H1 (cell line): Measurements from ENCODE around the gene TMEM40. TPM values are rescaled to one million over a fixed set of nuclear protein-coding genes. Genes with fewer than 3 reads are reported as not detected.

ENCODE experiments used
- CTCF ChIA-PET: fragments of 300-600 bp; sonication (Branson Sonifier 250); formaldehyde crosslinking; loops from one replicate; lab custom pipeline; 2021; ENCODE audit not compliant: partially characterized antibody; lab: Charles Lee
- POLR2A ChIA-PET: fragments of 300-600 bp; sonication (Branson Sonifier 250); formaldehyde crosslinking; loops from one replicate; lab custom pipeline; 2021; ENCODE audit warnings: inconsistent platforms; ENCODE audit not compliant: partially characterized antibody; lab: Charles Lee
- DNase-seq, 2 experiments: peaks; one replicate each; pipeline versions ENCODE4 v3.0.0 to v3.0.0-alpha.2; 2010 to 2022; ENCODE audit warnings: low spot score in 2 of 2, low read depth in 1 of 2, mixed read lengths in 1 of 2
- FAIRE-seq: peaks from 2 replicates; lab custom pipeline; 2011; peaks lifted over from hg19 to GRCh38; lab: Jason Lieb, UNC
- H2AFZ ChIP-seq: 2 replicates; pipeline ENCODE4 v1.8.1; 2012; ENCODE audit warnings: low read length, inconsistent platforms
- H2AK5ac ChIP-seq: 2 replicates; pipeline ENCODE4 v1.6.1; 2013; ENCODE audit warnings: low read depth, low read length
- H2BK120ac ChIP-seq: replicated peaks from 2 replicates; pipeline ENCODE3; 2013; ENCODE audit warnings: low read depth, low read length, inconsistent platforms
- H2BK12ac ChIP-seq: 2 replicates; pipeline ENCODE4 v1.6.1; 2013; ENCODE audit warnings: low read depth, low read length
- H2BK15ac ChIP-seq: 2 replicates; pipeline ENCODE4 v1.6.1; 2013; ENCODE audit warnings: low read length
- H2BK20ac ChIP-seq: 2 replicates; pipeline ENCODE4 v1.6.1; 2013; ENCODE audit warnings: low read length
- H2BK5ac ChIP-seq: 2 replicates; pipeline ENCODE4 v1.6.1; 2013; ENCODE audit warnings: low read depth, low read length
- H3K14ac ChIP-seq: 2 replicates; pipeline ENCODE4 v1.6.1; 2013; ENCODE audit warnings: inconsistent platforms; ENCODE audit not compliant: insufficient read length
- H3K18ac ChIP-seq: 2 replicates; pipeline ENCODE4 v1.6.1; 2013; ENCODE audit warnings: low read length; ENCODE audit errors: extremely low read depth
- H3K23ac ChIP-seq: 2 replicates; pipeline ENCODE4 v1.6.1; 2013; ENCODE audit warnings: inconsistent platforms; ENCODE audit not compliant: insufficient read length
- H3K23me2 ChIP-seq: 2 replicates; pipeline ENCODE4 v1.6.1; 2013; ENCODE audit warnings: low read depth, low read length
- H3K27ac ChIP-seq: 2 replicates; pipeline ENCODE4 v1.6.1; 2011; ENCODE audit warnings: low read depth, low read length, inconsistent platforms
- H3K27me3 ChIP-seq, 4 experiments: replicated peaks in 1 of 4; 1 replicate in 1 of 4; 2 replicates in 3 of 4; pipeline versions ENCODE4 v1.6.1 to v1.8.1; 2011 to 2013; ENCODE audit warnings: low read length in 3 of 4, mild to moderate bottlenecking in 3 of 4, inconsistent platforms in 2 of 4, mixed read lengths in 2 of 4, moderate library complexity in 1 of 4; ENCODE audit not compliant: control insufficient read depth in 3 of 4, insufficient read depth in 3 of 4; ENCODE audit errors: extremely low read depth in 1 of 4
- H3K36me3 ChIP-seq, 4 experiments: 2 replicates each; pipeline versions ENCODE4 v1.6.1 to v1.8.1; 2011 to 2013; ENCODE audit warnings: mild to moderate bottlenecking in 4 of 4, low read length in 3 of 4, moderate library complexity in 2 of 4, control low read depth in 1 of 4, inconsistent platforms in 1 of 4; ENCODE audit not compliant: insufficient read depth in 4 of 4, control insufficient read depth in 2 of 4
- H3K4ac ChIP-seq: replicated peaks from 2 replicates; pipeline ENCODE3; 2013; ENCODE audit warnings: low read length, low read depth, mixed read lengths, inconsistent platforms; ENCODE audit not compliant: insufficient read length
- H3K4me1 ChIP-seq, 4 experiments: replicated peaks in 1 of 4; 1 replicate in 1 of 4; 2 replicates in 3 of 4; pipeline versions ENCODE4 v1.6.1 to v1.8.1; 2011 to 2013; ENCODE audit warnings: low read length in 3 of 4, inconsistent platforms in 2 of 4, mixed read lengths in 1 of 4; ENCODE audit not compliant: insufficient read depth in 4 of 4, control insufficient read depth in 3 of 4
- H3K4me2 ChIP-seq, 2 experiments: 2 replicates each; pipeline versions ENCODE4 v1.6.1 to v1.8.1; 2011 to 2013; ENCODE audit warnings: low read depth in 2 of 2, low read length in 2 of 2, control low read depth in 1 of 2, inconsistent platforms in 1 of 2, mild to moderate bottlenecking in 1 of 2; ENCODE audit not compliant: insufficient read depth in 1 of 2
- H3K4me3 ChIP-seq, 4 experiments: fragments of 200-600, 300-600 bp in 1 of 4; sonication (generic), shearing (Covaris generic), sonication (Bioruptor Twin) in 1 of 4; 2 replicates each; pipeline versions ENCODE4 v1.5.1 to v1.8.1; 2011 to 2016; ENCODE audit warnings: low read length in 4 of 4, low read depth in 3 of 4, control low read depth in 2 of 4, inconsistent platforms in 2 of 4, mild to moderate bottlenecking in 2 of 4, mixed read lengths in 1 of 4, moderate library complexity in 1 of 4; ENCODE audit not compliant: insufficient read depth in 2 of 4; ENCODE audit errors: extremely low read depth in 1 of 4
- H3K56ac ChIP-seq: replicated peaks from 2 replicates; pipeline ENCODE3; 2013; ENCODE audit warnings: low read depth, mild to moderate bottlenecking, mixed read lengths, low read length, inconsistent platforms; ENCODE audit not compliant: insufficient read length
- H3K79me1 ChIP-seq: 2 replicates; pipeline ENCODE4 v1.6.1; 2013; ENCODE audit warnings: low read depth, low read length, control low read depth
- H3K79me2 ChIP-seq, 2 experiments: 2 replicates each; pipeline versions ENCODE4 v1.6.1 to v1.8.1; 2012 to 2013; ENCODE audit warnings: low read length in 2 of 2, mild to moderate bottlenecking in 2 of 2, inconsistent platforms in 1 of 2; ENCODE audit not compliant: insufficient read depth in 2 of 2, control insufficient read depth in 1 of 2
- H3K9ac ChIP-seq, 4 experiments: replicated peaks in 1 of 4; 1 replicate in 1 of 4; 2 replicates in 3 of 4; pipeline versions ENCODE4 v1.6.1 to v1.8.1; 2011 to 2013; ENCODE audit warnings: low read depth in 3 of 4, low read length in 3 of 4, control low read depth in 2 of 4, mild to moderate bottlenecking in 2 of 4, moderate library complexity in 2 of 4, inconsistent platforms in 1 of 4; ENCODE audit errors: extremely low read depth in 1 of 4
- H3K9me3 ChIP-seq, 2 experiments: 2 replicates each; pipeline versions ENCODE4 v1.6.1 to v1.8.1; 2012 to 2013; ENCODE audit warnings: mild to moderate bottlenecking in 2 of 2, moderate library complexity in 2 of 2, control low read depth in 1 of 2, inconsistent platforms in 1 of 2, low read depth in 1 of 2, low read length in 1 of 2, mixed read lengths in 1 of 2; ENCODE audit not compliant: insufficient read depth in 2 of 2
- H4K20me1 ChIP-seq, 2 experiments: replicated peaks in 1 of 2; 2 replicates each; pipeline versions ENCODE3 to v1.8.1; 2011 to 2013; ENCODE audit warnings: inconsistent platforms in 2 of 2, low read length in 2 of 2, mild to moderate bottlenecking in 1 of 2; ENCODE audit not compliant: insufficient read depth in 2 of 2, control insufficient read depth in 1 of 2
- H4K5ac ChIP-seq: 2 replicates; pipeline ENCODE4 v1.6.1; 2013; ENCODE audit warnings: low read length, low read depth, mixed read lengths, inconsistent platforms; ENCODE audit not compliant: insufficient read length
- H4K8ac ChIP-seq: 2 replicates; pipeline ENCODE4 v1.8.0; 2013; ENCODE audit warnings: mild to moderate bottlenecking, moderate library complexity, low read length, inconsistent platforms; ENCODE audit not compliant: insufficient read depth; ENCODE audit errors: extremely low read depth
- H4K91ac ChIP-seq: replicated peaks from 2 replicates; pipeline ENCODE3; 2013; ENCODE audit warnings: low read length, mixed read lengths, inconsistent platforms; ENCODE audit not compliant: insufficient read length
- BCL11A ChIP-seq, 2 experiments: IDR thresholded peaks; one replicate each; pipeline ENCODE4 v1.6.1; 2011; ENCODE audit warnings: low read depth in 2 of 2, low read length in 2 of 2, mild to moderate bottlenecking in 2 of 2
- CBX8 ChIP-seq: fragments of 300-800, 300-1000 bp; sonication (generic); IDR thresholded peaks from 2 replicates; pipeline ENCODE4 v1.7.1; 2016; ENCODE audit warnings: low read depth, low read length, borderline replicate concordance
- CHD1 ChIP-seq: IDR thresholded peaks from 2 replicates; pipeline ENCODE4 v1.6.1; 2012; ENCODE audit warnings: low read depth, low read length, improper control_type of control experiment
- E2F6 ChIP-seq: IDR thresholded peaks from 2 replicates; pipeline ENCODE4 v1.6.1; 2012; ENCODE audit warnings: inconsistent platforms
- EZH2 ChIP-seq: fragments of 200-600 bp; sonication (generic); IDR thresholded peaks from 2 replicates; pipeline ENCODE4 v1.7.1; 2012; ENCODE audit warnings: low read depth, mild to moderate bottlenecking, moderate library complexity, low read length, inconsistent platforms; ENCODE audit not compliant: severe bottlenecking
- HDAC6 ChIP-seq: IDR thresholded peaks from one replicate; pipeline ENCODE4 v1.7.1; 2012; ENCODE audit warnings: low read depth, mild to moderate bottlenecking, inconsistent platforms, low read length, moderate library complexity
- MAFK ChIP-seq: IDR thresholded peaks from 2 replicates; pipeline ENCODE4 v1.6.1; 2012; ENCODE audit warnings: low read depth, mild to moderate bottlenecking, improper control_type of control experiment, low read length
- NANOG ChIP-seq: IDR thresholded peaks from 2 replicates; pipeline ENCODE4 v1.6.1; 2011; ENCODE audit warnings: low read length, low read depth, mild to moderate bottlenecking, inconsistent platforms; ENCODE audit not compliant: insufficient read depth, poor library complexity, severe bottlenecking
- POLR2A ChIP-seq, 2 experiments: IDR thresholded peaks; 1 replicate in 1 of 2; 2 replicates in 1 of 2; pipeline ENCODE4 v1.6.1; 2011; ENCODE audit warnings: low read depth in 2 of 2, low read length in 2 of 2, mild to moderate bottlenecking in 2 of 2; ENCODE audit errors: control extremely low read depth in 1 of 2
- POLR2AphosphoS5 ChIP-seq: IDR thresholded peaks from 2 replicates; pipeline ENCODE4 v1.6.1; 2011; ENCODE audit warnings: low read depth, low read length
- SP4 ChIP-seq: IDR thresholded peaks from 2 replicates; pipeline ENCODE4 v1.6.1; 2012; ENCODE audit warnings: low read length, inconsistent platforms
- SRF ChIP-seq: IDR thresholded peaks from 2 replicates; pipeline ENCODE4 v1.6.1; 2011; ENCODE audit warnings: mild to moderate bottlenecking, low read depth, low read length, moderate library complexity
- TAF7 ChIP-seq: optimal IDR thresholded peaks from 2 replicates; pipeline ENCODE3; 2011; ENCODE audit warnings: low read depth, mild to moderate bottlenecking, inconsistent platforms, low read length, moderate library complexity, borderline replicate concordance
- TBP ChIP-seq: IDR thresholded peaks from 2 replicates; pipeline ENCODE4 v1.6.1; 2011; ENCODE audit warnings: low read depth, low read length, improper control_type of control experiment
- ZNF274 ChIP-seq: IDR thresholded peaks from 2 replicates; pipeline ENCODE4 v1.7.0; 2012; ENCODE audit warnings: low read length, borderline replicate concordance; ENCODE audit errors: extremely low read depth
- WGBS, 2 experiments: shearing (Covaris generic) in 1 of 2; methylation state at CpG; one replicate each; pipeline versions ENCODE4 v1.1.6 to v1.1.7; 2013 to 2015; ENCODE audit warnings: low lambda C conversion rate in 2 of 2, mixed read lengths in 2 of 2, inconsistent platforms in 1 of 2, low coverage in 1 of 2, missing lambda C conversion rate in 1 of 2; ENCODE audit not compliant: insufficient replicate concordance in 2 of 2, insufficient coverage in 1 of 2, insufficient read length in 1 of 2; ENCODE audit errors: extremely low coverage in 1 of 2, missing lambda C conversion rate in 1 of 2; 5-methylcytosine and 5-hydroxymethylcytosine counted together
- polyA plus RNA-seq, 7 experiments: library from polyadenylated mRNA; depleted of rRNA in 3 of 7; stranded (reverse) in 5 of 7; unstranded in 2 of 7; fragments of >200 nt in 5 of 7; fragments of 200-250 nt in 2 of 7; gene quantifications; 1 replicate in 5 of 7; 2 replicates in 1 of 7; 4 replicates in 1 of 7; pipeline versions ENCODE4 v1.2.1 to v1.2.3, GENCODE V29; 2011 to 2013; ENCODE audit warnings: missing spikeins in 2 of 7, mixed read lengths in 2 of 7
- total RNA-seq: library from RNA; stranded (reverse); fragmentation: NEBNext Ultra II Directional; extraction: Animal tissue kit (Norgen Biotek cat#: 25700); gene quantifications from 2 replicates; pipeline ENCODE4 v1.2.1, GENCODE V29; 2021

The TMEM40 gene
- total and polyA plus RNA-seq, 2 of the 8 experiments (the other 6 are each of a cell fraction or from before 2014, with no cell fraction given): 0.18 TPM; not detected in 1

- WGBS, 2 experiments: 87% methylated on average over 3 of the region's 3 CpGs; no CpG with 5 or more reads in 1 of the 2 experiments
- Histone ChIP-seq H3K9ac (no peak overlapping the region), H3K79me2 (no peaks in the 10 kb centered on the region), H2BK12ac (no peak overlapping the region), H3K4ac (no peak overlapping the region), H3K4me3 (no peak overlapping the region), H2BK5ac (no peak overlapping the region), H3K4me2 (no peak overlapping the region), H3K27me3 (no peaks in the 10 kb centered on the region), H3K9me3 (no peaks in the 10 kb centered on the region), H3K23me2 (no peaks in the 10 kb centered on the region), H4K5ac (no peak overlapping the region), H3K14ac (no peak overlapping the region), H3K23ac (no peak overlapping the region), H2BK20ac (no peak overlapping the region), H2AK5ac (peak overlapping the region; percentile 24; the same call in 1 of the 2 replicates), H3K27ac (no peak overlapping the region), H4K8ac (no peak overlapping the region), H2BK15ac (no peak overlapping the region), H2BK120ac (no peak overlapping the region), H3K36me3 (no peaks in the 10 kb centered on the region), H3K4me1 (0 out of 7 replicates have a peak, but pooled peaks cover 0 to 2% (median 0%) of the 10 kb centered on the region in 4 experiments), H3K18ac (no peak overlapping the region), H3K56ac (no peak overlapping the region), H2AFZ (peak overlapping the region; percentile 82; the same call in 1 of the 2 replicates), H4K20me1 (no peaks in the 10 kb centered on the region), H4K91ac (no peak overlapping the region), H3K79me1 (no peaks in the 10 kb centered on the region)
- ChIA-PET CTCF (interaction anchor here (0.6 to 1.6 kb wide), 3 partner anchors 10 to 67 kb away, joined by 3 to 6 read pairs (median 3); no protein-coding TSS in a partner anchor), POLR2A (no interaction called here)
- no peak for DNase-seq
- no peak for FAIRE-seq
- TF ChIP-seq SP4 (no peak), POLR2AphosphoS5 (no peak), MAFK (no peak; the same call in 1 of the 2 replicates), NANOG (no peak), CHD1 (no peak), BCL11A (IDR thresholded peaks at IDR 0.05; ENCODE audit: low read depth in 2 of 2, low read length in 2 of 2) (no peak), ZNF274 (no peak), CBX8 (no peak), POLR2A (IDR thresholded peaks at IDR 0.05; ENCODE audit: control extremely low read depth in 1 of 2, low read depth in 2 of 2, low read length in 2 of 2) (no peak), TAF7 (no peak), HDAC6 (no peak), TBP (no peak), SRF (no peak), EZH2 (no peak), E2F6 (no peak)
These were observed 8.8 kb downstream of the TMEM40 start for GRCh38 chr3:12750223-12750622.
